Caki2 (cell line): ENCODE measurements around the gene SUPT7L. TPM values are rescaled to one million over a fixed set of nuclear protein-coding genes. Genes with fewer than 3 reads are reported as not detected.
"Not testable (repeated sequence)": the region's sequence is repeated elsewhere in the genome, so short reads cannot be mapped to it uniquely, and the experiment has no call there.

ENCODE experiments used
- DNase-seq: peaks from one replicate; pipeline ENCODE4 v3.0.0-alpha.2; 2015; ENCODE audit warnings: low read depth
- in situ Hi-C: cut with HindIII; loops from 2 replicates; pipeline ENCODE4 v1.10.0; 2016; ENCODE audit warnings: low sequenced_read_pairs, low pct_unique_long_range_greater_than_20kb, mixed read lengths
- total RNA-seq: library from RNA; depleted of rRNA; stranded (reverse); fragments of >200 nt; shearing (Covaris generic); gene quantifications from 2 replicates; pipeline ENCODE4 v1.2.3, GENCODE V29; 2014; ENCODE audit warnings: low replicate concordance

SUPT7L gene
- total RNA-seq, 1 experiment from 2014 or later: 17.3 TPM

DNA sequence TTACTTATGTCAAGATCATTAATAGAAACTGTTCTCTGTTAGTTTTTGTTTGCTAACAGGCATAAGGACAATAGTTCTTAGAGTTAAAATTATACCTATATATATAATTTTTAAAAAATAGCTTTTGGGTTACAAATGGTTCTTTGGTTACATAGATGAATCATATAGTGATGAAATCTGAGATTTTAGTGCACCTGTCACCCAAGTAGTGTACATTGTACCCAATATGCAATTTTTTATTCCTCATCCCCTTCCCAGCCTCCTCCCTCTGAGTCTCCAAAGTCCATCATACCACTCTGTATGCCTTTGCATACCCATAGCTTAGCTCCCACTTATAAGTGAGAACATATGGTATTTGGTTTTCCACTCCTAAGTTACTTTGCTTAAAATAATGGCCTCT is 26.6 kb upstream of the SUPT7L start:
- in situ Hi-C loops: no loop called here
- DNase-seq: no peak

DNA sequence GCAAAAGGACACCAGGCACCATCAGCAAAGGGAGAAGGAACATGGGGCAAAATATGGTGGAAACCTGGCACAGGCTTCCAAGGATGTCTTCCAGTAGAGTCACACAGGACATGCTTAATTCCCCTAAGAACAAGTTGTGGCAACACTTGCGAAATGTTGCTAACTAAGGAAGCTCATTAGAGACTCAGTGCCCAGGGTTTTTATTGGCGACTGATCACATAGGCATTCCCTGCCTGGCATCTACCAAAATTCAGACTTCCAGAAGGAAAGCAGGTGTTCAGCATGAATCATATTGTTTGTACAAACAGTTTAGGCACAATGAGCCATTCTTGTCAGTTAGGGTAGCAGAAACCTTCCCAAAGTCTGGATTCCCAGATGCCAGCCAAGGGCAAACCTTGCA is 26.0 kb upstream of the SUPT7L start:
- no peak for DNase-seq
- in situ Hi-C loops: no loop called here

DNA sequence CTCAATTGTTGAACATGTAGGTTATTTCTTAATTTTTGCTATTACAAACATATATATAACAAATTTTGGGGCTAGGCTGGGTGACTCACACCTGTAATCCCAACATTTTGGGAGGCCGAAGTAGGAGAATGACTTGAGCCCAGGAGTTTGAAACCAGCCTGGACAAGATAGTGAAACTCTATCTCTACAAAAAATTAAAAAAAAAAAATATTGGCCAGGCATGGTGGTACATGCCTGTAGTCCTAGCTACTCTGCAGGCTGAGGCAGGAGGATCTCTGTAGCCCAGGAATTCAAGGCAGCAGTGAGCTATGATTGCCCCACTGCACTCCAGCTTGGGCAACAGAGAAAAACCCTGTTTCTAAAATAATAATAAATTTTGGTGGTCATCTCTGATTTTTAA is 23.8 kb upstream of the SUPT7L start:
- no peak for DNase-seq
- in situ Hi-C loops: no loop called here

DNA sequence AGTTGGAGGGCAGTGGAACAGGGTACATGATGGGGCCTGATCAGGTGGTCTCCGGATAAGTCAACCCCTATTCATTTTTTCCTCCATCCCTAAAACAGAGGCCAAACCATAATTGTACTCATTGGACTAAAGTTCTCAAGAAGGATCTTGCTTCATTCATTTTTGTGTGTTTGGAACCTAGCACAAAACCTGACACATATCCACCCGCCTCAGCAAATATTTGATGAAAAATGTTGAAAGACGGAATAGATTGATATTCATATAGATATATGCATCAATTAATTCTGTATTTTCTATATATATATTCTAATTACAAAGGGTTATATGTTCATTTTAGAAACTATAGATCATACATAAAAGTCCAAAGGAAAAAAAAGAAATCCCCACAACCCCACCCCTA is 22.2 kb upstream of the SUPT7L start:
- no peak for DNase-seq
- in situ Hi-C loops: no loop called here

DNA sequence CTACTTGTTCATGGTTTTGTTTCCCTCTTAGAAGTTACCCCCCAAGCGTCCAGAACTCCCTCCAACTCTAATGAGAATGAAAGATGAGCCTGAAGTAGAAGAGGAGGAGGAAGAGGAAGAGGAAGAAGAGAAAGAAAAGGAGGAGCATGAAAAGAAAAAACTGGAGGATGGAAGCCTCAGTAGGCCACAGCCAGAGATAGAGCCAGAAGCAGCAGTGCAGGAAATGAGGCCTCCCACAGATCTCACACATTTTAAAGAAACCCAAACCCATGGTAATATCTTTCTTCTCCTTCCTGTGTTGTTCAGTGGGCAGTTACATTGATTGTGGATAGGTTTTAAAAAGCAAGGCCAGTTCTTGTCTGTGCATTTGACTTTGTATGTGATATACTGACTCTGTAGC is 21.6 kb upstream of the SUPT7L start:
- in situ Hi-C loops, DNase-seq: not testable (repeated sequence)

DNA sequence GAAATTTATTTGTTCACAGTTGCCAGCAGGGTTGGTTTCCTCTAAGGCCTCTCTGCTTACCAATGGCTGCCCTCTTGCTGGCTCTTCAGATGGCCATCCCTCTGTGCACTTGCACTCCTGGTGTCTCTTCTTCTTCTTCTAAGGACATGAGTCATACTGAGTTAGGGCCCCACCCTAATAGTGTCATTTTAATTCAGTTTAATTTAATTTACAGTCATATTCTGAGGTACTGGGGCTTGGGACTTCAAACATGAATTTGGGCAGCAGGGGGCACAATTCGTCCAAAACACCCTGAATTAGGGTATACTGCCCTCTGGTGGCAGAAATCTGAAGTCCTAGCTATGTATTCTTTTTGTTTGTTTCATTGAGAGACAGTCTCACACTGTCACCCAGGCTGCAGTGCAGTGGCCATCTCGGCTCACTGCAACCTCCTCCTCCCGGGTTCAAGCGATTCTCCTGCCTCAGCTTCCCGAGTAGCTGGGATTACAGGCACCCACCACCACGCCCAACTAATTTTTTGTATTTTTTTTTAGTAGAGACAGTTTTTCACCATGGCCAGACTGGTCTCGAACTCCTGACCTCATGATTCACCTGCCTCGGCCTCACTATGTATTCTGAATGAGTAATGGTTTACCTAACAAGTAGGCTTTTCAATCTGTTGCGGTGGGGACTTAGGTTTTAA is 20.1 kb upstream of the SUPT7L start:
- in situ Hi-C loops: no loop called here
- peak; percentile 92 for DNase-seq

DNA sequence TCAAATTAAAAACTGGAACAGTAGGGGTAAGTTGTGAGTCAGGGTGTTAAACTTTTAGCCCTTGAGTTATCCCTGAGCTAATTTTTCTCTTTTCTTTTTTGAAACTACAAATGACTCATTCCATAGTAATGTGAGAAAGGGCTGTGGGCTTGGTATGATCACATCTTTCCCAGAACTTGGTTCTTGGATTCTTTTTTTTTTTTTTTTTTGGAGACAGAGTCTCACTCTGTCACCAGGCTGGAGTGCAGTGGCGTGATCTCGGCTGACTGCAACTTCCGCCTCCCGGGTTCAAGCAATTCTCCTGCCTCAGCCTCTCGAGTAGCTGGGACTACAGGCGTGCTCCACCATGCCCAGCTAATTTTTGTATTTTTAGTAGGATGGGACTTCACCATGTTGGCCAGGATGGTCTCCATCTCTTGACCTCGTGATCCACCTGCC is 18.9 kb upstream of the SUPT7L start:
- peak; percentile 86 for DNase-seq

DNA sequence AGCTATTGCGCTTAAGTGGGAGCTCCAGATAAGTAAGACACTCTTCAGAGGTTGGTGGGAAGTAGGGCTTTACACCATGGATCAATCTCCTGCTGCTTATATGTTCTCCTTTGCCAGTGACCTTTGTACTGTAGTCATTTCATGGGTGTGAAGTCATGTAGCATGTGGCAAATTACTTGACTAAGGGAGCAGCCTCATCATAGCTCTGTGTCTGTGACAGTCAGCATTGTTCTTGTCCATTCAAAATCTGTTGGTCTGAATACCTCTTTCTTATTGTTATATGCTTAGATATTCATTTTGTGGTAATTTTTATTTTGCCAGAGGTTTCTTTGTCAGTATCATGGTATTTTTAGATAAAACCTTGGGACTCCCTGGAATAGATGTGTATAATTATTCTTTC is 18.4 kb upstream of the SUPT7L start:
- peak; percentile 36 for DNase-seq
- in situ Hi-C loops: no loop called here

More for the DNA sequence above, 18.9 kb upstream of the SUPT7L start:
- in situ Hi-C loops: not testable (repeated sequence)

DNA sequence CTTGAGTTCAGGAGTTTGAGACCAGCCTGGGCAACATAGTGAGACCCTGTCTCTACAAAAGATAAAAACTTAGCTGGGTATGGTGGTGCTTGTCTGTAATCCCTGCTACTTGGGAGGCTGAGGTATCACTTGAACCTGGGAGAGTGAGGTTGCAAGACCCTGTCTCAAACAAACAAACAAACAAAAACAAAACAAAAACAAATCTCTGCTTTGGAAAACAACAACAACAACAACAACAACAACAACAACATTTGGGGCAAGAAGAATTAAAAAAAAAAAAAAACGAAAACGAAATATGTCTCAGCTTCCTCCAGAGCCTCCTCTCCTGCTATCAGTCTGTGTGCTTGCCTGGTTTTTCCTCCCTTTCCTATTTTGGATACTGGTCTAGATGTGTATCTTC is 17.2 kb upstream of the SUPT7L start:
- in situ Hi-C loops: no loop called here
- no peak for DNase-seq

DNA sequence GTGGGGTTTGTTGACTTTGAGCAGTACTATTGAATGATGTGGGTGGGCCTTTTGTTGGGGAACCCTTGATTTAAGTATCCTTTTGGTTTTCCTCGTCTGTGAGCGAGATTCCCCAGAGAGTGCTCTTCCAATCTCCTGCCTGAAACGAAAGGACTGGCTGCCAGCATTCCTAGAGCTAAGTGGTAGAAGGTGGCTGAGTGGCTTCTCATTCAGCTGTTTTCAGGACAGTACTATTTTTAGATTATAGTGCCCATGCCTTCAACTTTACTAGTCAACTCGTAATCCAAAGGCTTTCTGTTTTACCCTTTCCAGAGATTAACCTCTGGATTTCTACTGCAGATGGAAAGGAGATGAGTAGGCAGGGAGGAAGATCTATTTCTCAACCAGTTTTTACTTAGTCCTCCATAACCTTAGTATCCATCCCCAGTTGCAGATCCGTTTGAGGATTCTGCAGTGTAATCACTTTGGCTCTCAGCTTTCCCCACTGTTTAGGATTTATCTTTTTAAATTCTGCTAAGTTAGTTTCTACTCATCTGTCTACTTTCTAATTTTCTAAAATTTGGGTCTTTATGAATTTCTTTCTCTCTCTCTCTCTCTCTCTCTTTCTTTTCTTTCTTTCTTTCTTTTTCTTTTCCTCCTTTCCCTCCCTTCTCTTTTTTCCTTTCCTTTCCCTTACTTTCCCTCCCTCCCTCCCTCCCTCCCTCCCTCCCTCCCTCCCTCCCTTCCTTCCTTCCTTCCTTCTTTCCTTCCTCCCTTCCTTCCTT is 9.5 kb upstream of the SUPT7L start:
- in situ Hi-C loops: no loop called here
- no peak for DNase-seq

DNA sequence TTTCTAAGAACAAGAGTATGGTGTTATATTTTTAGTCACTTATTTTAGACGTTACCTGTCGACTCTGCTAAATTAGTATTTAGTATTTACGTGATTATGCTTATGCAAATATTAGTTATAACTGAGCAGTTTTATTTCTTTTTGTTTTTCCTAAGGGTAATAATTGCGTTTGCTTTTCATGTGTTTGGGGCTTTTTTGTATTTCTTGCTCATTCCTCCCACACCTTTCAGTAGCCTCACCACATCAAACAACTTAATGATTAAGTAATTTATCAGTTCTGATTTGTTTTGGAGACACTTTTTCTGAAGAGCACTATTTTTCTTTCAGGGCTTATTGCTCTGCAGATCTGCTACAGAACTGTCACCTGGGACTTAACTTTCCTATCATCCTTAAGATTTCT is 7.8 kb upstream of the SUPT7L start:
- DNase-seq: no peak
- in situ Hi-C loops: no loop called here

DNA sequence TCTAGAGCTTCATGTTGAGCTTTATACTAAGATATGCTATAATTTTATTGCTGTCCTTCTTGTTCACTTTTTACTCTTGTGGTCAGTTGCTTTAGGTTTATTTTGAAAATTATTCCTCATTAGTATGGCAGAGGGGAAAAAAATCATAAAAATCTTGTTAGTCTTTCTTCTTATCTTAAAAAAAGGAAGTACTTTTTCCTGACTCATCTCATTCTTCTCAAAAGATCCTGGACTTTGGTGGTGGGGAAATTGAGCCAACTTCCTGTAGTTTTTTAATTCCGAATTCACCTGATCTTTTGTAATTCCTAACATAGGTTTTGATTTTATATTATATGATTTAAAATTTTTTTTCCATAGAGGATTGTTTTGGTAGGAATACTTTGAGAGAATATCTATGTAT is 4.0 kb upstream of the SUPT7L start:
- in situ Hi-C loops: no loop called here
- DNase-seq: no peak

DNA sequence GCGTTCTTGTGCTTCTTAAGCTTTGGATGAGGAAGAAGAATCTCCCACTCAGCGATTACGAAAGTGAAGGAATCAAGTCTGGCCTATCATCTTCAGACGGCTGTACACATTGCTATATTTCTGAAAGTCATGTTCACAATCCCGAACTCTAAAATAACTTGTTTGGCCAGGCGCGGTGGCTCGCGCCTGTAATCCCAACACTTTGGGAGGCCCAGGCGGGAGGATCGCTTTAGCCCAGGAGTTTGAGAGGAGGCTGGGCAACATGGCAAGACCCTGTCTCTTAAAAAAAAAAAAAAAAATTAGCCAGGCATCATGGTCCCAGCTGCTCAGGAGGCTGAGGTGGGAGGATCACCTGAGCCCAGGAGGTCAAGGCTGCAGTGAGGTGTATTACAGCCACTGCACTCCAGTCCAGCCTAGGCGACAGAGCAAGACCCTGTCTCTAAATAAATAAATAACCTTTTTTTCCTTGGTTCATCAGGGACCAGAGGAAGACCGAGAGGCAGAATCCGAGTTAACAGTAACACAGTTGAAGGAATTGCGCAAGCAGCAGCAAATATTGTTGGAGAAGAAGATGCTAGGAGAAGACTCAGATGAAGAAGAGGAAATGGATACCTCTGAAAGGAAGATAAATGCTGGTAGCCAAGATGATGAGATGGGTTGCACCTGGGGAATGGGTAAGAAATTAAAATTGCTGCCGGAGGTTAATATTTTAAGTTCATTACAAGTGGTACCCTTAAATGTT is 1.4 kb upstream of the SUPT7L start:
- DNase-seq: no peak
- in situ Hi-C loops: no loop called here

DNA sequence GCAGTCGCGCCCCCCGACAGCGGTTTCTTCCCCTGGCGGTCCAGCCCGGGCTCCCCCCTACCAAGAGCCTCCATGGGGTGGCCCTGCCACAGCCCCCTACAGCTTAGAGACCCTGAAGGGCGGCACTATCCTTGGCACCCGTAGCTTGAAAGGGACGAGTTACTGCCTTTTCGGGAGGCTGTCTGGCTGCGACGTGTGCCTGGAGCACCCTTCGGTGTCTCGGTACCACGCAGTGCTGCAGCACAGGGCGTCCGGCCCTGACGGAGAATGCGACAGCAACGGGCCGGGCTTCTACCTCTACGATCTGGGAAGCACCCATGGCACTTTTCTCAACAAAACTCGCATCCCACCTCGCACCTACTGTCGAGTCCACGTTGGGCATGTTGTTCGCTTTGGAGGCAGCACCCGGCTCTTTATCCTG is 750 bp upstream of the SUPT7L start:
- in situ Hi-C loops: no loop called here
- no peak for DNase-seq

DNA sequence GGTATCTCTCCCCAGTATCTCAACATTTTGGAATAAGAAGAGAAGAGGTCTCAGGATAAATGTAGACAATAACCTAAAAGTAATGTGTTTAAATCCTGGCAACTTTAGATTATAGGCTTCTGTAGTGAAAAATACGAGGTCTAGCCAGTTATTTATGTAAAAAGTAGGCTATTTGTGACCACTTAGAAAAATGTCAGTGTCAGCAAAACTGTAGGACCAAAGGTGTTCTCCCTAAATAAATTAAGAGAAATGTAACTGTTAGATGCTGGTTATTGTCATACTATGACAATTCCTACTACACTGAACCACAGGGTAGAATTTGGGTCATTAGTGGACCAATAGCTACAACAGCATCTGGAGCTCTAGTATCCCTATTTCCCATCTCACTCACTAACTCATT is 2.0 kb downstream of the SUPT7L start:
- in situ Hi-C loops: no loop called here
- no peak for DNase-seq

DNA sequence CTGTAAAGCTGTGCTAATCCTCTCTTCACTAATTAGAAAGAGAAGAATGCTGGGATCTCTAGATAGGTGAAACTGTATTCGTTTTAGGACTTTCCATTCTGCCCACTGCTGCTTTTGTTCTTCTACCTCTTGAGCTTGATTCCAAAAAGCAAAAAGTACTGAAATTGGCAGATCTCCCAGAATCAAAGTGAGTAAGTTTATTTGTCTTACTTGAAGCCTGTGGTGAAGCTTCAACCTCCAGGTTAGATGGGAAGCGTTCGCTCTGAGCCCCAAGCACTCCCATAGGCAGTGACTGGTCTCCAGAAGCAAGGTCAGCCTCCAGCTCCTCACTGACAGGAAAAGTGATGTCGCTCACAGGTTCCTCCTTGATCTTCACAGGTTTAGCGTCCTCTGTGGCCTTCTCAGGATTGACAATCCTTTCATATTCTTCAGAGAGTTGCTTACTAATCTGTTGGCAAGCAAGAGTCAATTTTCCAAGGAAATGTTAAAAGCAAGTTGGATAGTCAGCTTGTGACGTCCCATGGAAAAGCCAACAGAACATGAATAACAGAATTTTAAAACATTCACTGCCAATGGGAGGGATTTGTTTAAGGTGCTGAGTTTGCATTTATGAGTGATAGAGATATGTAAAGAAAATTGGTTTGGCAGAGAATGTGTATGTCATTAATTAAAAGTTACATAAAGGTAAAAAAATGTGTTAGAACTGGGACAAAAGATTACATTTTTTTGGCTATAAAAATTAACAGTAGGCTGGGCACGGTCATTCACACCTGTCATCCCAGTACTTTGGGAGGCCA is 8.1 kb downstream of the SUPT7L start:
- in situ Hi-C loops: no loop called here
- peak; percentile 29 for DNase-seq

DNA sequence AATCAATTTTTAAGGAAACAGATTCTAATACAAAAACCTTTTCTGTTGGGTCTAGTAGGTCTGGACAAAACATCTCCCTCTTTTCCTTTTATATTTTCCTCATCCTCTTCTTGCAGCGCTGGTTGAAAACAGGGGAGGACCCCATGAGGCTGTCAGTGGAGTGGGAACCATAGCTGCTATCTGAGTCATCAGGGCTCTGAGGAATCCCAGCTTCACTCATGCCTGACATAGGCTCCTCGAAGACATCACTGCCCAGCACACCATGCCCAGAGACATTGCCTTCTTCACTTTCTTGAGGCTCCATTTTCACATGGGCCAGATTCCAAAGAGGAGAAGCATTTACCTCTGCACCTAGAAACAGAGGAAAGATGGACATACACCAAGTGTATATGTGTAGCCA is 10.0 kb downstream of the SUPT7L start:
- in situ Hi-C loops: no loop called here
- peak; percentile 56 for DNase-seq

DNA sequence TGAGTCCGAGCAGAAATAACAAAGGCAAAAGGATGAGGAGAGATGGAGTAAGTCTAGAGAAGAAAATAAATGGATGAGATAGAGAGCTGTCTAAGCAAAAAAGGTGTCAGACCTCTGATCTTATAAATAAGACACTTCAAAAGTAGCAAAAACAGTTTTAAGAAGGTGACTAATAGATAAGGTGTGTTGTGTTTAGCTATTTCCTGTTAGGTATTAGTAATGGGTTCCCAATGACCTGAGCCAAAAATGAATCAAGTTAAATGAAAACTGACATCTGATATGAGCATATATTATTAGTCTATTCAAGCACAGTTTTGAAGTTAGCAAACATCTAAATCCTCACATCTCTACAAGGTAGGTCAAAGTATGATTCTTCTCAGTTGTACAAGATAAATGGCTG is 10.6 kb downstream of the SUPT7L start:
- DNase-seq: peak; percentile 12
- in situ Hi-C loops: no loop called here
